ENCODE data around the gene GUCD1. TPM values are rescaled to one million over a fixed set of nuclear protein-coding genes. Genes with fewer than 3 reads are reported as not detected.

GUCD1 gene
- total RNA-seq, 1 experiment from 2014 or later = 87.4 TPM

- Histone ChIP-seq H4K91ac (ENCODE audit: insufficient read length, low read depth, low read length) (no peak overlapping the region), H4K5ac (ENCODE audit: insufficient read length, low read depth, low read length) (no peak overlapping the region), H3K4me2 (ENCODE audit: insufficient read depth, insufficient read length, low read length) (no peak overlapping the region), H3K18ac (ENCODE audit: insufficient read length, low read depth, low read length) (no peak overlapping the region), H3K4ac (ENCODE audit: low read depth, low read length) (no peak overlapping the region), H4K20me1 (ENCODE audit: control insufficient read depth, insufficient read depth, insufficient read length) (no peaks in the 10 kb centered on the region), H3K9me3 (ENCODE audit: control insufficient read depth, low read depth, low read length) (no peaks in the 10 kb centered on the region), H3K14ac (ENCODE audit: insufficient read depth, low read length) (no peak overlapping the region), H3K23ac (ENCODE audit: insufficient read length, low read depth, low read length) (no peak overlapping the region), H2AFZ (ENCODE audit: low read length) (no peak overlapping the region), H3K27me3 (ENCODE audit: insufficient read depth, low read length) (no peaks in the 10 kb centered on the region), H3K79me2 (ENCODE audit: insufficient read depth, low read length) (no peaks in the 10 kb centered on the region), H3K79me1 (ENCODE audit: insufficient read depth, low read depth, low read length, poor library complexity, severe bottlenecking) (no peaks in the 10 kb centered on the region), H3K23me2 (ENCODE audit: insufficient read length, low read depth, low read length, poor library complexity, severe bottlenecking) (no peaks in the 10 kb centered on the region), H3K9ac (ENCODE audit: extremely low read depth, insufficient read length, low read length) (no peak overlapping the region), H2BK20ac (ENCODE audit: low read depth, low read length, poor library complexity, severe bottlenecking) (no peak overlapping the region), H3K27ac (ENCODE audit: insufficient read length, low read depth, low read length) (no peak overlapping the region), H4K8ac (replicated peaks; ENCODE audit: insufficient read length, low read depth, low read length) (no peak overlapping the region), H2BK12ac (ENCODE audit: insufficient read length, low read depth, low read length) (no peak overlapping the region), H3K4me1 (ENCODE audit: insufficient read depth, low read length) (no peaks in the 10 kb centered on the region; the same call in 1 of the 2 replicates), H2BK5ac (ENCODE audit: insufficient read length, low read length) (no peak overlapping the region), H3K56ac (ENCODE audit: insufficient read length, low read depth, low read length) (no peak overlapping the region), H2AK5ac (ENCODE audit: insufficient read length, low read length) (no peak overlapping the region), H2BK15ac (ENCODE audit: low read depth, low read length) (no peak overlapping the region), H3T11ph (ENCODE audit: low read length) (no peak overlapping the region), H2BK120ac (ENCODE audit: low read depth, low read length, poor library complexity, severe bottlenecking) (no peak overlapping the region)
- H3K9me3 Mint-ChIP-seq = no peaks in the 10 kb centered on the region
- no peak for DNase-seq
- H3K27ac Mint-ChIP-seq = no peak overlapping the region
- H3K36me3 Mint-ChIP-seq (ENCODE audit: insufficient read depth in 1 of 3, low read depth in 3 of 3) = no peaks in the 10 kb centered on the region; a peak in 1 of 7 replicates
- no CpG with 5 or more reads among the region's 9 CpGs for WGBS (ENCODE audit: extremely low coverage, insufficient read length, low lambda C conversion rate)
- H3K4me3 Mint-ChIP-seq = no peak overlapping the region
- no peak for TF ChIP-seq CTCF (conservative IDR thresholded peaks at IDR 0.05)
- peaks cover 2% of the 10 kb centered on the region for H3K27me3 Mint-ChIP-seq (ENCODE audit: low read depth)
- H3K4me1 Mint-ChIP-seq = peaks cover 23 to 24% of the 10 kb centered on the region in 2 experiments
Measured at GRCh38 chr22:24513378-24514240, 41.3 kb downstream of the GUCD1 start.
